HepG2 (cell line): ENCODE data around the gene OMA1. TPM values are rescaled to one million over a fixed set of nuclear protein-coding genes. Genes with fewer than 3 reads are reported as not detected.

Experiments
- CBFB ChIP-seq: sonication (generic); formaldehyde crosslinking; IDR thresholded peaks from 2 replicates; pipeline ENCODE4 v1.4.0; 2020; ENCODE audit warnings: missing genetic modification reagents
- ETV5 ChIP-seq: IDR thresholded peaks from 2 replicates; pipeline ENCODE4 v1.6.1; 2018; ENCODE audit warnings: missing biosample characterization, missing genetic modification reagents, inconsistent platforms, borderline replicate concordance
- EZH2 ChIP-seq: conservative IDR thresholded peaks from 2 replicates; pipeline ENCODE4 v1.6.1; 2012; ENCODE audit warnings: mild to moderate bottlenecking, low read depth, low read length, moderate library complexity
- HOXA3 ChIP-seq: sonication (generic); formaldehyde crosslinking; IDR thresholded peaks from 2 replicates; pipeline ENCODE4 v1.5.0; 2020; ENCODE audit warnings: missing genetic modification reagents
- IKZF1 ChIP-seq: fragments of 450-650 bp; IDR thresholded peaks from 2 replicates; pipeline ENCODE4 v1.7.1; 2016
- IRF1 ChIP-seq: sonication (generic); formaldehyde crosslinking; IDR thresholded peaks from 2 replicates; pipeline ENCODE4 v1.4.0; 2020; ENCODE audit warnings: low read depth, mild to moderate bottlenecking, missing genetic modification reagents
- KDM2A ChIP-seq: sonication (generic); formaldehyde crosslinking; IDR thresholded peaks from 2 replicates; pipeline ENCODE4 v1.4.0; 2020; ENCODE audit warnings: low read depth, missing genetic modification reagents, borderline replicate concordance
- MXD1 ChIP-seq: sonication (generic); formaldehyde crosslinking; IDR thresholded peaks from 2 replicates; pipeline ENCODE4 v1.4.0; 2020; ENCODE audit warnings: mild to moderate bottlenecking, missing genetic modification reagents
- MXI1 ChIP-seq: IDR thresholded peaks from 3 replicates; pipeline ENCODE4 v1.6.1; 2012; ENCODE audit warnings: low read depth, low read length, inconsistent platforms, borderline replicate concordance
- NFYB ChIP-seq: sonication (generic); formaldehyde crosslinking; IDR thresholded peaks from 2 replicates; pipeline ENCODE4 v1.4.0; 2020; ENCODE audit warnings: missing genetic modification reagents
- RARA ChIP-seq: IDR thresholded peaks from 2 replicates; pipeline ENCODE4 v1.6.1; 2016; ENCODE audit warnings: missing genetic modification reagents, missing compliant biosample characterization
- SNAPC4 ChIP-seq: sonication (generic); formaldehyde crosslinking; IDR thresholded peaks from 2 replicates; pipeline ENCODE4 v1.4.0; 2020; ENCODE audit warnings: mild to moderate bottlenecking, missing genetic modification reagents
- SOX6 ChIP-seq, 2 experiments: fragments of 450-650 bp in 1 of 2; sonication (generic) in 1 of 2; formaldehyde crosslinking in 1 of 2; IDR thresholded peaks; 2 replicates each; pipeline versions ENCODE4 v1.4.0 to v1.6.1; 2017 to 2020; ENCODE audit warnings: antibody characterized with exemption in 1 of 2, mild to moderate bottlenecking in 1 of 2, missing genetic modification reagents in 1 of 2
- TFAP4 ChIP-seq: sonication (generic); IDR thresholded peaks from 2 replicates; pipeline ENCODE4 v1.6.1; 2016; ENCODE audit warnings: low read depth, borderline replicate concordance
- ZBTB10 ChIP-seq: sonication (generic); formaldehyde crosslinking; IDR thresholded peaks from 2 replicates; pipeline ENCODE4 v1.4.0; 2020; ENCODE audit warnings: missing genetic modification reagents, borderline replicate concordance
- ZBTB7A ChIP-seq: sonication (generic); formaldehyde crosslinking; IDR thresholded peaks from 2 replicates; pipeline ENCODE4 v1.8.0; 2022; ENCODE audit warnings: mild to moderate bottlenecking, missing genetic modification reagents
- ZKSCAN1 ChIP-seq: fragments of 150-350 bp; IDR thresholded peaks from 2 replicates; pipeline ENCODE4 v1.6.1; 2014; ENCODE audit warnings: low read length
- ZNF562 ChIP-seq: sonication (generic); formaldehyde crosslinking; IDR thresholded peaks from 2 replicates; pipeline ENCODE4 v1.8.0; 2022; ENCODE audit warnings: missing genetic modification reagents, borderline replicate concordance
- ZNF563 ChIP-seq: sonication (generic); formaldehyde crosslinking; IDR thresholded peaks from 2 replicates; pipeline ENCODE4 v1.8.0; 2022; ENCODE audit warnings: mild to moderate bottlenecking, moderate library complexity, missing genetic modification reagents
- ZNF776 ChIP-seq: sonication (generic); formaldehyde crosslinking; IDR thresholded peaks from 2 replicates; pipeline ENCODE4 v1.4.0; 2020; ENCODE audit warnings: mild to moderate bottlenecking, missing genetic modification reagents
- polyA plus RNA-seq, 8 experiments: library from polyadenylated mRNA; depleted of rRNA in 3 of 8; stranded (reverse) in 7 of 8; unstranded in 1 of 8; fragments of >200 nt; fragmentation: Illumina TruSeq in 4 of 8; extraction: Trizol in 4 of 8; gene quantifications; 2 replicates each; pipeline versions ENCODE4 v1.2.1 to v1.2.3, GENCODE V29; 2011 to 2016; ENCODE audit warnings: low read depth in 4 of 8, missing spikeins in 1 of 8, mixed read lengths in 1 of 8; ENCODE audit not compliant: insufficient read depth in 1 of 8
- total RNA-seq, 5 experiments: library from RNA; depleted of rRNA; stranded (reverse); fragments of >200 nt; fragmentation: Illumina TruSeq; extraction: Trizol; gene quantifications; 2 replicates each; pipeline ENCODE4 v1.2.3, GENCODE V29; 2016; ENCODE audit warnings: low read depth in 1 of 5

Gene OMA1
- total and polyA plus RNA-seq, 2 of the 13 experiments (the other 11 are each of a cell fraction or from before 2014, with no cell fraction given), result 7.0 to 26.9 TPM

GRCh38 chr1:58546520-58547308 is at the start of gene OMA1 (continued):
- peak; percentile 68; the same call in 1 of the 3 replicates for TF ChIP-seq MXI1
- no peak for TF ChIP-seq ZNF562
- TF ChIP-seq ETV5 (CRISPR knock-in tag), result peak; percentile 48; the same call in 1 of the 2 replicates
- no peak for TF ChIP-seq ZNF563 (CRISPR knock-in tag)
- TF ChIP-seq ZBTB7A, result no peak
- no peak for TF ChIP-seq IRF1 (CRISPR knock-in tag)
- TF ChIP-seq CBFB, result peak; percentile 73; the same call in 1 of the 2 replicates
- TF ChIP-seq IKZF1, result no peak
- peak; percentile 71; the same call in 1 of the 2 replicates for TF ChIP-seq KDM2A (CRISPR knock-in tag)
- TF ChIP-seq RARA (CRISPR knock-in tag), result peak; percentile 23; the same call in 1 of the 2 replicates
- TF ChIP-seq MXD1 (CRISPR knock-in tag), result no peak
- no peak for TF ChIP-seq ZKSCAN1
- TF ChIP-seq NFYB, result no peak
- no peak for TF ChIP-seq SNAPC4 (CRISPR knock-in tag)
- no peak for TF ChIP-seq ZNF776 (CRISPR knock-in tag)
- TF ChIP-seq EZH2, result no peak
- no peak for TF ChIP-seq SOX6 (IDR thresholded peaks at IDR 0.05)
- TF ChIP-seq SOX6 (CRISPR knock-in tag; IDR thresholded peaks at IDR 0.05), result peak; percentile 58
- peak; percentile 82; the same call in 1 of the 2 replicates for TF ChIP-seq TFAP4
- peak; percentile 94 for TF ChIP-seq HOXA3
- TF ChIP-seq ZBTB10, result no peak
